ENCODE results near the gene TAS2R60. TPM values are rescaled to one million over a fixed set of nuclear protein-coding genes. Genes with fewer than 3 reads are reported as not detected.

TAS2R60 gene
- total and polyA plus RNA-seq, 9 of the 15 experiments (the other 6 are each of a cell fraction or from before 2014, with no cell fraction given) = 0.08 TPM; not detected in 8

- H4K20me1 ChIP-seq (replicated peaks; ENCODE audit: control insufficient read depth, insufficient read depth, low read length) = no peaks in the 10 kb centered on the region
- no peak overlapping the region for H3K4me3 ChIP-seq
- DNase-seq (ENCODE audit: extremely low read depth in 1 of 4, low spot score in 3 of 4) = no peak
- no peaks in the 10 kb centered on the region for H3K27me3 ChIP-seq (ENCODE audit: control insufficient read depth in 2 of 2, insufficient read depth in 2 of 2, low read length in 2 of 2)
- no peaks in the 10 kb centered on the region for H3K79me2 ChIP-seq (ENCODE audit: control insufficient read depth, insufficient read depth, low read length)
- H3K4me1 ChIP-seq (replicated peaks in 1 of 2; ENCODE audit: control insufficient read depth in 2 of 2, insufficient read depth in 2 of 2, low read length in 2 of 2) = peaks cover 9 to 14% of the 10 kb centered on the region in 2 experiments
- H3K27ac ChIP-seq (ENCODE audit: extremely low read depth, low read depth, low read length) = no peak overlapping the region; the same call in 2 of the 3 replicates
- peaks cover 4% of the 10 kb centered on the region; the same call in 1 of the 2 replicates for H3K9me3 ChIP-seq (replicated peaks; ENCODE audit: control insufficient read depth, insufficient read depth, low read depth, low read length)
- POLR2A ChIA-PET = interaction anchor here (0.6 kb wide), 1 partner anchor 8 kb away, joined by 3 read pairs; no protein-coding TSS in a partner anchor
- H2AFZ ChIP-seq (ENCODE audit: low read depth, low read length) = peak overlapping the region; percentile 28; the same call in 1 of the 2 replicates
- in situ Hi-C loops (cut with MboI) = no loop called here
- no peak for ATAC-seq
- CTCF ChIA-PET (ENCODE audit: low intra/inter-chr PET ratio) = interaction anchor here (0.6 kb wide), 2 partner anchors 778 to 1405 kb away, joined by 3 to 4 read pairs; no protein-coding TSS in a partner anchor
- 43% methylated on average over 10 of the region's 10 CpGs for WGBS (ENCODE audit: insufficient coverage, low coverage, missing lambda C conversion rate)
- H3K9ac ChIP-seq (ENCODE audit: insufficient read depth in 1 of 2, low read depth in 2 of 2, low read length in 2 of 2) = no peak overlapping the region
- H3K36me3 ChIP-seq (ENCODE audit: control insufficient read depth, insufficient read depth, low read length) = no peaks in the 10 kb centered on the region
- BruUV-seq (replicated peaks) = no TSS peak
- intact Hi-C loops (cut with micrococcal nuclease) = no loop called here
- no peak for FAIRE-seq
- H3K9me1 ChIP-seq (ENCODE audit: control insufficient read depth, insufficient read depth, low read length) = no peaks in the 10 kb centered on the region
- no peak overlapping the region for H3K4me2 ChIP-seq (ENCODE audit: insufficient read depth, low read length)
- TF ChIP-seq GTF2E2 (tag; IDR thresholded peaks at IDR 0.05) = no peak
- no peak for TF ChIP-seq POLR2AphosphoS5 (IDR thresholded peaks at IDR 0.05; ENCODE audit: control insufficient read depth, insufficient read depth, low read depth, low read length)
- TF ChIP-seq, protein P1, sequence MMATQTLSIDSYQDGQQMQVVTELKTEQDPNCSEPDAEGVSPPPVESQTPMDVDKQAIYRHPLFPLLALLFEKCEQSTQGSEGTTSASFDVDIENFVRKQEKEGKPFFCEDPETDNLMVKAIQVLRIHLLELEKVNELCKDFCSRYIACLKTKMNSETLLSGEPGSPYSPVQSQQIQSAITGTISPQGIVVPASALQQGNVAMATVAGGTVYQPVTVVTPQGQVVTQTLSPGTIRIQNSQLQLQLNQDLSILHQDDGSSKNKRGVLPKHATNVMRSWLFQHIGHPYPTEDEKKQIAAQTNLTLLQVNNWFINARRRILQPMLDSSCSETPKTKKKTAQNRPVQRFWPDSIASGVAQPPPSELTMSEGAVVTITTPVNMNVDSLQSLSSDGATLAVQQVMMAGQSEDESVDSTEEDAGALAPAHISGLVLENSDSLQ (IDR thresholded peaks at IDR 0.05) = no peak
- no peak for TF ChIP-seq ETV6 (IDR thresholded peaks at IDR 0.05; ENCODE audit: borderline replicate concordance in 1 of 2, low read depth in 2 of 2, low read length in 1 of 2)
- no peak for TF ChIP-seq ETV6 (CRISPR knock-in tag; IDR thresholded peaks at IDR 0.05; ENCODE audit: borderline replicate concordance)
- TF ChIP-seq, protein P2, sequence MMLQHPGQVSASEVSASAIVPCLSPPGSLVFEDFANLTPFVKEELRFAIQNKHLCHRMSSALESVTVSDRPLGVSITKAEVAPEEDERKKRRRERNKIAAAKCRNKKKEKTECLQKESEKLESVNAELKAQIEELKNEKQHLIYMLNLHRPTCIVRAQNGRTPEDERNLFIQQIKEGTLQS (IDR thresholded peaks at IDR 0.05) = peak; percentile 55; the same call in 1 of the 2 replicates
- TF ChIP-seq, protein P2 (CRISPR knock-in tag; conservative IDR thresholded peaks at IDR 0.05) = no peak
- TF ChIP-seq, protein P3, sequence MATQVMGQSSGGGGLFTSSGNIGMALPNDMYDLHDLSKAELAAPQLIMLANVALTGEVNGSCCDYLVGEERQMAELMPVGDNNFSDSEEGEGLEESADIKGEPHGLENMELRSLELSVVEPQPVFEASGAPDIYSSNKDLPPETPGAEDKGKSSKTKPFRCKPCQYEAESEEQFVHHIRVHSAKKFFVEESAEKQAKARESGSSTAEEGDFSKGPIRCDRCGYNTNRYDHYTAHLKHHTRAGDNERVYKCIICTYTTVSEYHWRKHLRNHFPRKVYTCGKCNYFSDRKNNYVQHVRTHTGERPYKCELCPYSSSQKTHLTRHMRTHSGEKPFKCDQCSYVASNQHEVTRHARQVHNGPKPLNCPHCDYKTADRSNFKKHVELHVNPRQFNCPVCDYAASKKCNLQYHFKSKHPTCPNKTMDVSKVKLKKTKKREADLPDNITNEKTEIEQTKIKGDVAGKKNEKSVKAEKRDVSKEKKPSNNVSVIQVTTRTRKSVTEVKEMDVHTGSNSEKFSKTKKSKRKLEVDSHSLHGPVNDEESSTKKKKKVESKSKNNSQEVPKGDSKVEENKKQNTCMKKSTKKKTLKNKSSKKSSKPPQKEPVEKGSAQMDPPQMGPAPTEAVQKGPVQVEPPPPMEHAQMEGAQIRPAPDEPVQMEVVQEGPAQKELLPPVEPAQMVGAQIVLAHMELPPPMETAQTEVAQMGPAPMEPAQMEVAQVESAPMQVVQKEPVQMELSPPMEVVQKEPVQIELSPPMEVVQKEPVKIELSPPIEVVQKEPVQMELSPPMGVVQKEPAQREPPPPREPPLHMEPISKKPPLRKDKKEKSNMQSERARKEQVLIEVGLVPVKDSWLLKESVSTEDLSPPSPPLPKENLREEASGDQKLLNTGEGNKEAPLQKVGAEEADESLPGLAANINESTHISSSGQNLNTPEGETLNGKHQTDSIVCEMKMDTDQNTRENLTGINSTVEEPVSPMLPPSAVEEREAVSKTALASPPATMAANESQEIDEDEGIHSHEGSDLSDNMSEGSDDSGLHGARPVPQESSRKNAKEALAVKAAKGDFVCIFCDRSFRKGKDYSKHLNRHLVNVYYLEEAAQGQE (IDR thresholded peaks at IDR 0.05; ENCODE audit: borderline replicate concordance) = no peak
- TF ChIP-seq, protein P3 (CRISPR knock-in tag; IDR thresholded peaks at IDR 0.05; ENCODE audit: low read depth) = no peak
These were observed 13.2 kb upstream of the TAS2R60 start for GRCh38 chr7:143429770-143430698.
